ENCODE data around the gene D2HGDH. TPM values are rescaled to one million over a fixed set of nuclear protein-coding genes. Genes with fewer than 3 reads are reported as not detected.
"Not testable (repeated sequence)": the region's sequence is repeated elsewhere in the genome, so short reads cannot be mapped to it uniquely, and the experiment has no call there.

D2HGDH gene
- total and polyA plus RNA-seq, 8 donors = 32.8 to 53.3 (median 39.7) TPM

DNA sequence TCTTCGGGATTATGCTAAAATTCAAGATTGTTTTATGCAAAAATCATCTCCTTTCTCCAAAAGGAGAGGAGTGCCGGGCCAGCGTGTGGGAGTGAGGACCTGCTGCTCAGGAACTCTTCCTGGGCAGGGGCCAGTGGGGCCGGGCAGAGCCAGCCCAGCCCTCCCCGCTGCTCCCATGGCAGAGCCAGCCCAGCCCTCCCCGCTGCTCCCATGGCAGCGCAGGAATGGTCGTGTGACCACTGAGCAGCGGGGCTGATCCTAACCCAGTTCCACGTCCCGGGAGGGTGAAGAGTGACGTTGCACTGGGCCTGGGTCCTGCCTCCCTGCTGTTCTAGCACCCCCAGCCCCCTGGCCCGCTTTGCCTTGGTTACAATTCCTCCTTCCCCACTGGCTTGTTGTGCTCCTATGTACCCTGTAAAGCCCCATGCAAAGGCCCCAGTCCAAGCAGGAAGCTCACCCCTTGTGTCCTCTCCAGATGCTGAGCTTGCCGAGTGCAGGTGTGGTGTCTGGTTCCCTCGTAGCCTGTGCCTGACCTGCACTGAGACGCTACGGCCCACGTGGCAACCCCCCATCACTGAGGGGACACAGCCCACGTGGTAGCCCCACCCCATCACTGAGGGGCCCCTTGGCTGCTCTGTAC lies 63.1 kb downstream of the D2HGDH start:
- H3K27ac ChIP-seq = no peak overlapping the region
- H3K36me3 ChIP-seq = no peaks in the 10 kb centered on the region
- H3K4me1 ChIP-seq = no peaks in the 10 kb centered on the region
- no peaks in the 10 kb centered on the region for H3K9me3 ChIP-seq
- no peak for ATAC-seq
- no peak overlapping the region for H3K4me3 ChIP-seq
- peaks cover 0 to 10% of the 10 kb centered on the region in 2 donors for H3K27me3 ChIP-seq
- intact Hi-C loops (cut with DNase I) = no loop called here
- DNase-seq = no peak
- TF ChIP-seq, protein P1, sequence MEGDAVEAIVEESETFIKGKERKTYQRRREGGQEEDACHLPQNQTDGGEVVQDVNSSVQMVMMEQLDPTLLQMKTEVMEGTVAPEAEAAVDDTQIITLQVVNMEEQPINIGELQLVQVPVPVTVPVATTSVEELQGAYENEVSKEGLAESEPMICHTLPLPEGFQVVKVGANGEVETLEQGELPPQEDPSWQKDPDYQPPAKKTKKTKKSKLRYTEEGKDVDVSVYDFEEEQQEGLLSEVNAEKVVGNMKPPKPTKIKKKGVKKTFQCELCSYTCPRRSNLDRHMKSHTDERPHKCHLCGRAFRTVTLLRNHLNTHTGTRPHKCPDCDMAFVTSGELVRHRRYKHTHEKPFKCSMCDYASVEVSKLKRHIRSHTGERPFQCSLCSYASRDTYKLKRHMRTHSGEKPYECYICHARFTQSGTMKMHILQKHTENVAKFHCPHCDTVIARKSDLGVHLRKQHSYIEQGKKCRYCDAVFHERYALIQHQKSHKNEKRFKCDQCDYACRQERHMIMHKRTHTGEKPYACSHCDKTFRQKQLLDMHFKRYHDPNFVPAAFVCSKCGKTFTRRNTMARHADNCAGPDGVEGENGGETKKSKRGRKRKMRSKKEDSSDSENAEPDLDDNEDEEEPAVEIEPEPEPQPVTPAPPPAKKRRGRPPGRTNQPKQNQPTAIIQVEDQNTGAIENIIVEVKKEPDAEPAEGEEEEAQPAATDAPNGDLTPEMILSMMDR (IDR thresholded peaks at IDR 0.05) = no peak

DNA sequence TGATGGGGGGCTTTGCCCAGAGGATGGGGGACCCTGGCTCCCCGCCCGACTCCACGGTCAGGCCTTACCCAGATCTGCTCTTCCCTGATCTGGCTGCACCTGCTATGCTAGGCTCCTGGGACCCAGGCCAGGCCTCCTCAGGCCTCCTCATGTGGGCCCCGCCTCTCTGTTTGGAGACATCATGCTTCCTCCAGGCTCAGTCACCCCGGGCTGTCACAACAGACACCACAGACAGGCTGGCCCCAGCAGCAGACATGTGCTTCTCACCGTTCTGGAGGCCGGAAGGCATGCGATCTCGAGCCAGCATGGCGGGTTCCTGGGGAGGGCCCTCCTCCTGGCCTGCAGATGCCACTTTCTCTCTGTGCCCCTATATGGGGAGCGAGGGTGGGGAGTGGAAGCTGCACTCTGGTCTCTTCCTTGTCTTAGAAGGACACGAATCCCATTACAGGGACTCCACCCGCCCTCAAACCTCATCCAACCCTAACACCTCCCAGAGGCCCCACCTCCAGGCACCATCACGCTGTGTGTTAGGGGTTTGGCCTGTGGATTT lies 63.7 kb downstream of the D2HGDH start:
- H3K36me3 ChIP-seq = no peaks in the 10 kb centered on the region
- H3K4me3 ChIP-seq = no peak overlapping the region
- TF ChIP-seq, protein P1 (IDR thresholded peaks at IDR 0.05) = no peak
- peaks cover 0 to 16% of the 10 kb centered on the region in 2 donors for H3K27me3 ChIP-seq
- DNase-seq (peak in 1 of 4 donors; percentile 26), ATAC-seq (peak; percentile 13)
- H3K9me3 ChIP-seq = no peaks in the 10 kb centered on the region
- H3K27ac ChIP-seq = no peak overlapping the region
- H3K4me1 ChIP-seq = peaks cover 0 to under 1% of the 10 kb centered on the region in 2 donors
- intact Hi-C loops (cut with DNase I) = no loop called here

DNA sequence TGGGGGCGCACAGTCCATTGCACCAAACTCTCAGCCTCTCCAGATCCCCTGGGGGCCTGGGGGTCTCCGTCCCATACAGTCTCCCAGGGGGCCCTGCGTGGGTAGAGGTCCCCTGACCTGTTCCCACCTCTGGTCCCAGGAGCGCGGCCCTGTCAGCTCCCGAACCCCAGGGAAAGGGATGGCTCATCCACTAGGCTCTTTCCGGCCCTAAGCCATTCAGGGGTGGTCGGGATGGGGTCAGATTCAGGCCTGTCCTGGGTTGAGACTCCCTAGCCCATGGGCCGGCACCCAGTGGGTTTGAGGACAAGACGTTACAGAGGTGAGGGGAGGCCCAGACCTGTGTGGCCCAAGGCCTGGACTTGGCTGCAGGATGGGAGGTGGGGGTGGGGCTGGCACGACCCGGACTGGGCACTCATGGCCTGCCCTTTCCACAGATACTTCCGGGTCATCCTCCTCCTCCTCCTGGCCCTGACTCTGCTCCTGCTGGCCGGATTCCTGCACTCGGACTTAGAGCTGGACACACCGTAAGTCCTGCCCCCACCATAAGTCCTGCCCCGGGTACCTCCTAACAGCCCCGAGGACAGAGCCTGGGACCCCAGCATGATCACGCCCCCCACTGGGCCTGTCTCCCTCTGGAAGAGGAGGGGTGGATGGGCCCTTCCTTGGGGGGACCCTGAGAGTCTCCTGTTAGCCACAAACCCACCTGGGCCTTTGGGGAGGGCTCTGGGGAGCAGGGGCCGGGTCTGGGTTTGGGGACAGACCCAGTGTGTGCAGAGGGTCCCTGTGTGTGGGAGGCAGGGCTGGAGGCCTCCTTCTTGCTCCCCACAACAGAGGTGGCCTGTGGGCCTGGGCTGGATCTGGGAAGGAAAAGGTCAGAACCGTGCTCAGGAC lies 64.4 kb downstream of the D2HGDH start:
- Histone ChIP-seq H3K4me3 (no peak overlapping the region), H3K27ac (no peak overlapping the region), H3K4me1 (peaks cover 0 to 6% of the 10 kb centered on the region in 2 donors), H3K27me3 (peaks cover 7 to 24% of the 10 kb centered on the region in 2 donors), H3K36me3 (no peaks in the 10 kb centered on the region), H3K9me3 (no peaks in the 10 kb centered on the region)
- DNase-seq (peak in 1 of 4 donors; percentile 26), ATAC-seq (no peak)
- TF ChIP-seq, protein P1 (IDR thresholded peaks at IDR 0.05) = no peak
- intact Hi-C loops (cut with DNase I) = no loop called here

DNA sequence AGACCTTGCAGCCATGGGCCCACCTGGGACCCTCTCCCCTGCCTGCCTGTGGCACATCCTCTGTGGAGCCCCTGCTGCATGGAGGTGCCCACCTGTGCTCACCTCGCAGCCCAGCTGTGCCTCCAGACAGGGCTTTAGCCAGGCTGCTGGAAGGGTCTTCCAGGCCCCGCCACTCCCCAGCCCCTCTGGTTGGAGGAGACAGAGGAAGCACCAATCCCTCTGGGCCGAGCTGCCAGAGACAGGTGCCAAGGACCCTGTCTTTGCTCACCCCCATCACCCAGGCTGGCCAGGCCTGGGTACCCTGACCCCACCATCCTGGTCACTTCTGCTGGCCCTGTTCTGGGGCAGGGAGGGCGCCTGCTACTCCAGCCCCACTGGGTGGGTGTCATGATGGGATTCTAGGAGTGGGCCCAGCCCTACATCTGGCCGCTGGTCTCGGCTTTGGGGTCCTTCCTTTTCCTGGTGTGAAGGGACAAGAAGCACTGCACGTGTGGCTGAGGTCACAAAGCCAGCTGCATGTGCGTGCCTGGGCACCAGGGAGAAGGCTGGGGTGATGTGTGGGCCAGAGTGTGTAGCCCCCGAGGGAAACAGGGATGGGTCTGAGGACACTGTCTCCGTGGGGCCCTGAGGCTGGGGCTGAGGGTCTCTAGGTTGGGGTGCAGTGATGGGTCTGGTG lies 65.2 kb downstream of the D2HGDH start:
- intact Hi-C loops (cut with DNase I) = no loop called here
- ATAC-seq = no peak
- peak in 1 of 4 donors; percentile 26 for DNase-seq
- Histone ChIP-seq H3K36me3 (no peaks in the 10 kb centered on the region), H3K27ac (no peak overlapping the region), H3K27me3 (peaks cover 14 to 31% of the 10 kb centered on the region in 2 donors), H3K4me1 (peaks cover 0 to 14% of the 10 kb centered on the region in 2 donors), H3K9me3 (no peaks in the 10 kb centered on the region), H3K4me3 (no peak overlapping the region)
- TF ChIP-seq, protein P1 (IDR thresholded peaks at IDR 0.05) = no peak

DNA sequence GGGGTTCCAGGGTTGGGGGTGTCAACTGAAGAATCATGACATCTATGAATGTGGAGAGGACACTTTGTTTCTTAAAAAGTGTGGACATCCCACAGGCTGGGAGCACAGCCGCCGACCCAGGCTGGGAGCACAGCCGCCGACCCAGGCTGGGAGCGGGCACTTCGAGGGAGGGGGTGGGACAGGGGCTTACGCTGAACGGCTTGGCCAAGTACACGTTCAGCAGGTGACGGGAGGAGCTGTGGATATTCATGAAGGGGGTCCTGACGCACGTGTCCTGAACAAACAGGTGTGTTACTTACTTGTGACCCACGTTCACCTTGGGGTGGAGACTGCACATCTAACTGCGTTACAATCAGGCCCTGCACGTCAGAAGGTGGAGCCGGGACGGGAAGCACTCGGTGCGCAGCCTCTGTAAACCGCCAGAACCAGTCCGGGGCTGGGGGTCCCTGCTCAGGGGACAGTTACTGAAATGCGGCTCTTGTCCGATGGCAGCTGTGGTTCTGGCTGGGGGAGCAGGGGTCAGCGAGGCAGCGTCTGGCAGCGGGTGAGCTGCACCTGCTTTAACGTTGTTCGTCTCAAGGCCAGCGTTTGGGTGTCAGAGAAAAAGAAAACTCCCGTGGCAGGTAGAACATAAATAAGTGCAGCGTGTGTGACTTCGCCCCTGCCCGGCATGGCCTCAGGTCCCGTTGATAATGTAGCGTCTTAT lies 65.9 kb downstream of the D2HGDH start:
- Histone ChIP-seq H3K27me3 (peaks cover 16 to 35% of the 10 kb centered on the region in 2 donors), H3K4me1 (peaks cover 0 to 16% of the 10 kb centered on the region in 2 donors)
- H3K27ac ChIP-seq; ATAC-seq; DNase-seq; H3K4me3 ChIP-seq; intact Hi-C loops (cut with DNase I); H3K9me3 ChIP-seq; H3K36me3 ChIP-seq: not testable (repeated sequence)
